ENCODE measurements around the gene FAM13B. TPM values are rescaled to one million over a fixed set of nuclear protein-coding genes. Genes with fewer than 3 reads are reported as not detected.

The FAM13B gene
- total and polyA plus RNA-seq, 9 of the 15 experiments (the other 6 are each of a cell fraction or from before 2014, with no cell fraction given): 2.3 to 21.6 (median 14.1) TPM

GRCh38 chr5:137995077-137995748 lies 37.7 kb downstream of the FAM13B start (continued):
- peak; percentile 83 for TF ChIP-seq JUND (IDR thresholded peaks at IDR 0.05; ENCODE audit: borderline replicate concordance, low read depth, low read length)
- peak; percentile 89 for TF ChIP-seq JUND (tag; IDR thresholded peaks at IDR 0.05; ENCODE audit: borderline replicate concordance, low read depth, low read length)
- no peak for TF ChIP-seq TOE1 (IDR thresholded peaks at IDR 0.05; ENCODE audit: borderline replicate concordance)
- no peak for TF ChIP-seq TOE1 (CRISPR knock-in tag; IDR thresholded peaks at IDR 0.05; ENCODE audit: borderline replicate concordance, low read depth)
- TF ChIP-seq TSHZ1 (CRISPR knock-in tag; IDR thresholded peaks at IDR 0.05): no peak
- TF ChIP-seq ELF4 (CRISPR knock-in tag; IDR thresholded peaks at IDR 0.05): no peak
- TF ChIP-seq NCOA6 (IDR thresholded peaks at IDR 0.05): no peak
- peak; percentile 53; the same call in 1 of the 2 replicates for TF ChIP-seq ZNF766 (CRISPR knock-in tag; conservative IDR thresholded peaks at IDR 0.05)
- TF ChIP-seq HES1 (IDR thresholded peaks at IDR 0.05; ENCODE audit: low read depth): no peak
- TF ChIP-seq TRIM25 (IDR thresholded peaks at IDR 0.05; ENCODE audit: borderline replicate concordance): no peak
- TF ChIP-seq ZSCAN32 (CRISPR knock-in tag; IDR thresholded peaks at IDR 0.05): no peak
- no peak for TF ChIP-seq ZNF134 (CRISPR knock-in tag; conservative IDR thresholded peaks at IDR 0.05)
- no peak for TF ChIP-seq ZNF551 (CRISPR knock-in tag; IDR thresholded peaks at IDR 0.05)
- TF ChIP-seq ZBTB2 (IDR thresholded peaks at IDR 0.05): no peak
- 0 out of 2 replicates have a peak, but pooled peaks have one; percentile 7 for TF ChIP-seq CBFA2T3 (IDR thresholded peaks at IDR 0.05)
- no peak for TF ChIP-seq SIX5 (IDR thresholded peaks at IDR 0.05; ENCODE audit: borderline replicate concordance in 1 of 2, insufficient read depth in 1 of 2, low read depth in 1 of 2, low read length in 2 of 2)
- TF ChIP-seq BCL6 (CRISPR knock-in tag; IDR thresholded peaks at IDR 0.05): no peak
- TF ChIP-seq ZNF41 (CRISPR knock-in tag; conservative IDR thresholded peaks at IDR 0.05): no peak
- TF ChIP-seq CCAR2 (IDR thresholded peaks at IDR 0.05; ENCODE audit: low read depth, low read length): no peak
- TF ChIP-seq HNRNPL (IDR thresholded peaks at IDR 0.05; ENCODE audit: low read depth, low read length): no peak
- no peak for TF ChIP-seq SRSF3 (IDR thresholded peaks at IDR 0.05; ENCODE audit: insufficient read depth, low read length)
- TF ChIP-seq MAFG (tag; conservative IDR thresholded peaks at IDR 0.05): peak; percentile 92
